SK-N-SH (cell line): ENCODE results near the gene OR6P1. TPM values are rescaled to one million over a fixed set of nuclear protein-coding genes. Genes with fewer than 3 reads are reported as not detected.

Source experiments
- CTCF ChIA-PET: fragments of 300-600, 350-600 bp; formaldehyde crosslinking; extraction: SDS; loops from one replicate; lab custom pipeline; 2021; lab: Yijun Ruan, JAX
- POLR2A ChIA-PET: fragments of 350-600 bp; sonication (Branson Sonifier 250); formaldehyde crosslinking; extraction: SDS; loops from one replicate; lab custom pipeline; 2020; ENCODE audit warnings: antibody characterized with exemption, inconsistent platforms; lab: Yijun Ruan, JAX
- DNase-seq: peaks from one replicate; pipeline ENCODE4 v3.0.0; 2012
- H2AFZ ChIP-seq: fragments of 200-600 bp; sonication (generic); 2 replicates; pipeline ENCODE4 v1.8.1; 2016; ENCODE audit warnings: antibody characterized with exemption, mild to moderate bottlenecking, low read depth
- H3F3A ChIP-seq: fragments of 200-600 bp; sonication (generic); replicated peaks from 2 replicates; pipeline ENCODE3; 2016; ENCODE audit warnings: antibody characterized with exemption, mild to moderate bottlenecking; ENCODE audit not compliant: insufficient read depth
- H3K27ac ChIP-seq, 2 experiments: fragments of 200-500 bp in 1 of 2; fragments of 200-600 bp in 1 of 2; sonication (Bioruptor generic) in 1 of 2; sonication (generic), shearing (Covaris generic) in 1 of 2; 2 replicates each; pipeline versions ENCODE4 v1.5.1 to v1.6.1; 2014 to 2016; ENCODE audit warnings: low read depth in 2 of 2, inconsistent platforms in 1 of 2, low read length in 1 of 2, mild to moderate bottlenecking in 1 of 2, mixed read lengths in 1 of 2
- H3K27me3 ChIP-seq: fragments of 200-600 bp; sonication (generic), shearing (Covaris generic); 2 replicates; pipeline ENCODE4 v1.6.1; 2016; ENCODE audit warnings: mixed run types; ENCODE audit not compliant: insufficient read depth
- H3K36me3 ChIP-seq, 2 experiments: fragments of 200-500 bp in 1 of 2; fragments of 200-600 bp in 1 of 2; sonication (Bioruptor generic) in 1 of 2; sonication (generic) in 1 of 2; replicated peaks in 1 of 2; 2 replicates each; pipeline versions ENCODE3 to v1.5.1; 2014 to 2016; ENCODE audit warnings: low read length in 1 of 2, mild to moderate bottlenecking in 1 of 2; ENCODE audit not compliant: insufficient read depth in 2 of 2, control insufficient read depth in 1 of 2
- H3K4me1 ChIP-seq, 2 experiments: fragments of 200-500 bp in 1 of 2; fragments of 200-600 bp in 1 of 2; sonication (Bioruptor generic) in 1 of 2; sonication (generic), shearing (Covaris generic) in 1 of 2; 2 replicates each; pipeline versions ENCODE4 v1.5.1 to v1.6.1; 2014 to 2016; ENCODE audit warnings: low read depth in 1 of 2, low read length in 1 of 2, mixed run types in 1 of 2; ENCODE audit not compliant: insufficient read depth in 2 of 2, control insufficient read depth in 1 of 2
- H3K4me2 ChIP-seq: fragments of 200-600 bp; sonication (generic), shearing (Covaris generic); 2 replicates; pipeline ENCODE4 v1.6.1; 2017; ENCODE audit warnings: mixed run types
- H3K4me3 ChIP-seq, 2 experiments: fragments of 200-500 bp in 1 of 2; fragments of 200-600 bp in 1 of 2; sonication (Bioruptor generic) in 1 of 2; sonication (generic), shearing (Covaris generic) in 1 of 2; 2 replicates each; pipeline versions ENCODE4 v1.5.1 to v1.8.1; 2014 to 2016; ENCODE audit warnings: low read depth in 2 of 2, inconsistent platforms in 1 of 2, low read length in 1 of 2, mild to moderate bottlenecking in 1 of 2, mixed read lengths in 1 of 2, moderate library complexity in 1 of 2
- H3K79me2 ChIP-seq: fragments of 200-600 bp; sonication (generic); 2 replicates; pipeline ENCODE4 v1.8.1; 2017; ENCODE audit warnings: mild to moderate bottlenecking; ENCODE audit not compliant: insufficient read depth
- H3K9ac ChIP-seq: fragments of 200-600 bp; sonication (generic); 2 replicates; pipeline ENCODE4 v1.6.1; 2017; ENCODE audit warnings: mixed run types
- H3K9me2 ChIP-seq: fragments of 200-600 bp; sonication (generic); 2 replicates; pipeline ENCODE4 v1.6.1; 2017; ENCODE audit warnings: mixed run types
- H3K9me3 ChIP-seq: fragments of 200-600 bp; sonication (generic); 2 replicates; pipeline ENCODE4 v1.6.1; 2017; ENCODE audit warnings: mixed run types, mild to moderate bottlenecking, moderate library complexity
- H4K20me1 ChIP-seq: fragments of 200-600 bp; sonication (generic); 2 replicates; pipeline ENCODE4 v1.6.1; 2017; ENCODE audit warnings: mild to moderate bottlenecking, mixed run types; ENCODE audit not compliant: insufficient read depth
- CTCF ChIP-seq: fragments of 200-600 bp; sonication (generic); IDR thresholded peaks from 2 replicates; pipeline ENCODE4 v1.6.1; 2017; ENCODE audit warnings: antibody characterized with exemption, mild to moderate bottlenecking, moderate library complexity
- ELF1 ChIP-seq: IDR thresholded peaks from 2 replicates; pipeline ENCODE4 v1.4.0; 2012
- FOSL2 ChIP-seq: IDR thresholded peaks from 2 replicates; pipeline ENCODE4 v1.4.0; 2012; ENCODE audit warnings: low read depth, mild to moderate bottlenecking, moderate library complexity, borderline replicate concordance
- GABPA ChIP-seq: IDR thresholded peaks from 2 replicates; pipeline ENCODE4 v1.4.0; 2012; ENCODE audit warnings: low read depth, mild to moderate bottlenecking
- GATA2 ChIP-seq: sonication (generic); formaldehyde crosslinking; IDR thresholded peaks from 2 replicates; pipeline ENCODE4 v1.5.0; 2020; ENCODE audit warnings: mild to moderate bottlenecking, missing genetic modification reagents
- IRF3 ChIP-seq: fragments of 150-350 bp; IDR thresholded peaks from 2 replicates; pipeline ENCODE4 v1.6.1; 2016; ENCODE audit warnings: mild to moderate bottlenecking, low read depth, low read length
- MAX ChIP-seq: IDR thresholded peaks from 2 replicates; pipeline ENCODE4 v1.4.0; 2012; ENCODE audit warnings: low read depth
- MXI1 ChIP-seq: IDR thresholded peaks from 2 replicates; pipeline ENCODE4 v1.6.1; 2012; ENCODE audit warnings: mild to moderate bottlenecking, low read depth, low read length, improper control_type of control experiment
- POLR2AphosphoS5 ChIP-seq: IDR thresholded peaks from 2 replicates; pipeline ENCODE4 v1.6.1; 2012; ENCODE audit warnings: low read depth, low read length
- RCOR1 ChIP-seq: fragments of 150-350 bp; IDR thresholded peaks from 2 replicates; pipeline ENCODE4 v1.6.1; 2017; ENCODE audit warnings: antibody characterized with exemption, low read length
- REST ChIP-seq: IDR thresholded peaks from 2 replicates; pipeline ENCODE4 v1.6.1; 2012; ENCODE audit warnings: mild to moderate bottlenecking, low read depth, low read length, moderate library complexity
- RFX5 ChIP-seq: IDR thresholded peaks from 2 replicates; pipeline ENCODE4 v1.6.1; 2012; ENCODE audit warnings: mild to moderate bottlenecking, improper control_type of control experiment, low read length
- RXRA ChIP-seq: IDR thresholded peaks from 2 replicates; pipeline ENCODE4 v1.4.0; 2012; ENCODE audit warnings: low read depth, mild to moderate bottlenecking, borderline replicate concordance
- SIN3A ChIP-seq: IDR thresholded peaks from 2 replicates; pipeline ENCODE4 v1.6.1; 2012; ENCODE audit warnings: low read depth, mild to moderate bottlenecking, low read length, moderate library complexity, borderline replicate concordance
- TAF1 ChIP-seq: IDR thresholded peaks from 2 replicates; pipeline ENCODE4 v1.6.1; 2012; ENCODE audit warnings: low read depth, mild to moderate bottlenecking, low read length, moderate library complexity, borderline replicate concordance
- TEAD4 ChIP-seq: IDR thresholded peaks from 2 replicates; pipeline ENCODE4 v1.4.0; 2012; ENCODE audit warnings: mild to moderate bottlenecking, borderline replicate concordance; ENCODE audit not compliant: insufficient read depth
- USF1 ChIP-seq: IDR thresholded peaks from 2 replicates; pipeline ENCODE4 v1.4.0; 2012; ENCODE audit warnings: low read depth, borderline replicate concordance
- YY1 ChIP-seq: IDR thresholded peaks from 2 replicates; pipeline ENCODE4 v1.4.0; 2012; ENCODE audit warnings: low read depth, mild to moderate bottlenecking
- ZBTB33 ChIP-seq: IDR thresholded peaks from 2 replicates; pipeline ENCODE4 v1.4.0; 2012; ENCODE audit warnings: low read depth, borderline replicate concordance
- WGBS: methylation state at CpG from one replicate; pipeline ENCODE4 v1.1.6; 2017; ENCODE audit warnings: low lambda C conversion rate; 5-methylcytosine and 5-hydroxymethylcytosine counted together
- polyA plus RNA-seq, 3 experiments: library from polyadenylated mRNA; depleted of rRNA; stranded (reverse); fragments of >200 nt; gene quantifications; 2 replicates each; pipeline ENCODE4 v1.2.3, GENCODE V29; 2012

The OR6P1 gene
- polyA plus RNA-seq, 1 of the 3 experiments (the other 2 are of a cell fraction), result not detected

GRCh38 chr1:158572226-158572625, 1.8 kb upstream of the OR6P1 start:
- POLR2A ChIA-PET, result no interaction called here
- Histone ChIP-seq H2AFZ (no peak overlapping the region), H3K36me3 (no peaks in the 10 kb centered on the region), H3K9me3 (no peaks in the 10 kb centered on the region), H3K27ac (no peak overlapping the region), H4K20me1 (no peaks in the 10 kb centered on the region), H3K9ac (no peak overlapping the region), H3K4me1 (no peaks in the 10 kb centered on the region), H3K79me2 (no peaks in the 10 kb centered on the region), H3K9me2 (no peaks in the 10 kb centered on the region), H3F3A (no peaks in the 10 kb centered on the region), H3K4me3 (no peak overlapping the region), H3K27me3 (no peaks in the 10 kb centered on the region), H3K4me2 (no peak overlapping the region)
- DNase-seq, result no peak
- TF ChIP-seq GATA2 (CRISPR knock-in tag), result no peak
- no peak for TF ChIP-seq REST
- no peak for TF ChIP-seq RFX5
- TF ChIP-seq SIN3A, result no peak
- no peak for TF ChIP-seq IRF3
- no peak for TF ChIP-seq YY1
- TF ChIP-seq RXRA, result no peak
- no peak for TF ChIP-seq POLR2AphosphoS5
- TF ChIP-seq FOSL2, result no peak
- no peak for TF ChIP-seq CTCF
- no peak for TF ChIP-seq MAX
- TF ChIP-seq RCOR1, result no peak
- no peak for TF ChIP-seq USF1
- no peak for TF ChIP-seq TAF1
- TF ChIP-seq MXI1, result no peak
- no peak for TF ChIP-seq TEAD4
- TF ChIP-seq GABPA, result no peak
- no peak for TF ChIP-seq ELF1
- no peak for TF ChIP-seq ZBTB33
- CTCF ChIA-PET, result interaction anchor here (1.3 kb wide), 1 partner anchor 12 kb away, joined by 4 read pairs; no protein-coding TSS in a partner anchor
- 0% methylated on average over 1 of the region's 1 CpG for WGBS
